Endothelial cell of umbilical vein (primary cell): ENCODE measurements around the gene PPP1R12A. TPM values are rescaled to one million over a fixed set of nuclear protein-coding genes. Genes with fewer than 3 reads are reported as not detected.

Source experiments
- BruUV-seq: library from RNA; stranded (reverse); fragments of 400-500 nt; replicated peaks from 2 replicates; lab custom pipeline; 2021; lab: Mats Ljungman, UMichigan
- CTCF ChIA-PET: fragments of 300-600, 350-600 bp; sonication (Branson Sonifier 250); formaldehyde crosslinking; loops from one replicate; lab custom pipeline; 2021; ENCODE audit warnings: antibody characterized with exemption, inconsistent platforms; lab: Charles Lee
- POLR2A ChIA-PET: fragments of 300-600, 350-600 bp; sonication (Branson Sonifier 250); formaldehyde crosslinking; loops from one replicate; lab custom pipeline; 2021; ENCODE audit warnings: antibody characterized with exemption, inconsistent platforms; lab: Charles Lee
- DNase-seq: peaks from one replicate; pipeline ENCODE4 v3.0.0-alpha.2; 2011; ENCODE audit warnings: low read depth, low spot score
- FAIRE-seq: peaks from 2 replicates; lab custom pipeline; 2011; peaks lifted over from hg19 to GRCh38; lab: Jason Lieb, UNC
- H2AFZ ChIP-seq: 2 replicates; pipeline ENCODE4 v1.6.0; 2012; ENCODE audit warnings: low read depth, low read length, control low read depth, inconsistent platforms
- H3K27ac ChIP-seq: 2 replicates; pipeline ENCODE4 v1.5.1; 2011; ENCODE audit warnings: low read depth, mild to moderate bottlenecking, control low read depth, low read length, moderate library complexity; ENCODE audit not compliant: insufficient read depth
- H3K27me3 ChIP-seq, 2 experiments: 2 replicates each; pipeline versions ENCODE4 v1.6.0 to v1.6.1; 2011; ENCODE audit warnings: low read length in 2 of 2, mixed read lengths in 1 of 2; ENCODE audit not compliant: control insufficient read depth in 2 of 2, insufficient read depth in 2 of 2
- H3K36me3 ChIP-seq, 2 experiments: 2 replicates in 1 of 2; 3 replicates in 1 of 2; pipeline ENCODE4 v1.5.1; 2011; ENCODE audit warnings: low read length in 2 of 2, mild to moderate bottlenecking in 1 of 2, moderate library complexity in 1 of 2; ENCODE audit not compliant: control insufficient read depth in 2 of 2, insufficient read depth in 2 of 2; ENCODE audit errors: extremely low read depth in 1 of 2
- H3K4me1 ChIP-seq: 3 replicates; pipeline ENCODE4 v1.5.1; 2011; ENCODE audit warnings: mild to moderate bottlenecking, low read length; ENCODE audit not compliant: control insufficient read depth, insufficient read depth; ENCODE audit errors: extremely low read depth
- H3K4me2 ChIP-seq: 2 replicates; pipeline ENCODE4 v1.6.1; 2011; ENCODE audit warnings: low read length, control low read depth, mixed read lengths; ENCODE audit not compliant: insufficient read depth
- H3K4me3 ChIP-seq, 3 experiments: fragments of 200-600 bp in 1 of 3; sonication (generic), shearing (Covaris generic) in 1 of 3; replicated peaks in 1 of 3; 2 replicates each; pipeline ENCODE4 v1.5.1; 2011 to 2016; ENCODE audit warnings: control low read depth in 3 of 3, low read length in 3 of 3, mild to moderate bottlenecking in 2 of 3, inconsistent platforms in 1 of 3, low read depth in 1 of 3, moderate library complexity in 1 of 3; ENCODE audit not compliant: insufficient read depth in 1 of 3
- H3K79me2 ChIP-seq: 2 replicates; pipeline ENCODE4 v1.6.0; 2012; ENCODE audit warnings: low read length, inconsistent platforms; ENCODE audit not compliant: control insufficient read depth, insufficient read depth
- H3K9ac ChIP-seq: replicated peaks from 2 replicates; pipeline ENCODE3; 2011; ENCODE audit warnings: low read length, control low read depth; ENCODE audit not compliant: insufficient read depth; ENCODE audit errors: extremely low read depth
- H3K9me1 ChIP-seq: replicated peaks from 3 replicates; pipeline ENCODE4 v1.6.0; 2011; ENCODE audit warnings: mild to moderate bottlenecking, low read length; ENCODE audit not compliant: control insufficient read depth, insufficient read depth; ENCODE audit errors: extremely low read depth
- H3K9me3 ChIP-seq: replicated peaks from 2 replicates; pipeline ENCODE4 v1.5.1; 2012; ENCODE audit warnings: low read length, inconsistent platforms; ENCODE audit not compliant: control insufficient read depth, insufficient read depth
- H4K20me1 ChIP-seq: replicated peaks from 2 replicates; pipeline ENCODE3; 2011; ENCODE audit warnings: mild to moderate bottlenecking, low read length; ENCODE audit not compliant: control insufficient read depth, insufficient read depth; ENCODE audit errors: extremely low read depth
- EZH2 ChIP-seq: IDR thresholded peaks from 2 replicates; pipeline ENCODE4 v1.6.1; 2012; ENCODE audit warnings: borderline replicate concordance, low read depth, mild to moderate bottlenecking, moderate library complexity, low read length, inconsistent platforms; ENCODE audit not compliant: severe bottlenecking
- FOS ChIP-seq: IDR thresholded peaks from 2 replicates; pipeline ENCODE4 v1.6.1; 2011; ENCODE audit warnings: mild to moderate bottlenecking, low read length, moderate library complexity, borderline replicate concordance; ENCODE audit not compliant: insufficient read depth
- GATA2 ChIP-seq: IDR thresholded peaks from 2 replicates; pipeline ENCODE4 v1.7.0; 2011; ENCODE audit warnings: low read depth, mild to moderate bottlenecking, moderate library complexity, mixed read lengths, low read length; ENCODE audit not compliant: insufficient read length, insufficient read depth
- JUN ChIP-seq: IDR thresholded peaks from 2 replicates; pipeline ENCODE4 v1.6.1; 2011; ENCODE audit warnings: borderline replicate concordance, low read depth; ENCODE audit not compliant: insufficient read length, insufficient read depth
- MYC ChIP-seq: IDR thresholded peaks from one replicate; pipeline ENCODE4 v1.6.1; 2011; ENCODE audit warnings: mild to moderate bottlenecking, low read depth, low read length
- POLR2A ChIP-seq: IDR thresholded peaks from 2 replicates; pipeline ENCODE4 v1.6.1; 2012; ENCODE audit warnings: low read depth, mild to moderate bottlenecking, control low read depth, low read length
- POLR2AphosphoS5 ChIP-seq: IDR thresholded peaks from 2 replicates; pipeline ENCODE4 v1.6.1; 2012; ENCODE audit warnings: low read depth, mild to moderate bottlenecking, control low read depth, low read length, moderate library complexity; ENCODE audit not compliant: insufficient read depth
- dilution Hi-C: fragments of 300-500 bp; cut with MboI; formaldehyde crosslinking; loops from one replicate; pipeline ENCODE4 v1.15.0; 2019; ENCODE audit warnings: low sequenced_read_pairs; ENCODE audit not compliant: extremely low pct_ligation_motif_present
- intact Hi-C: fragments of 100-400 bp; cut with micrococcal nuclease; formaldehyde crosslinking; loops from one replicate; pipeline ENCODE4 v1.10.0; 2022
- polyA plus RNA-seq, 4 experiments: library from polyadenylated mRNA; depleted of rRNA in 3 of 4; stranded (reverse) in 3 of 4; unstranded in 1 of 4; fragments of >200 nt; gene quantifications; 2 replicates each; pipeline versions ENCODE4 v1.2.1 to v1.2.3, GENCODE V29; 2011 to 2012; ENCODE audit warnings: missing spikeins in 1 of 4
- total RNA-seq: library from RNA; stranded (reverse); gene quantifications from 2 replicates; pipeline ENCODE4 v1.2.3, GENCODE V29; 2021
- TF ChIP-seq, protein P1 (sequence below): IDR thresholded peaks from 2 replicates; pipeline ENCODE4 v1.6.1; 2011; ENCODE audit not compliant: insufficient read depth, insufficient read length
- TF ChIP-seq, protein P2 (sequence below), 2 donors: IDR thresholded peaks; 1 replicate in 1 of 2; 2 replicates in 1 of 2; pipeline ENCODE4 v1.5.1; 2011; ENCODE audit warnings: low read length in 2 of 2, mild to moderate bottlenecking in 2 of 2, moderate library complexity in 2 of 2, control low read depth in 1 of 2, inconsistent platforms in 1 of 2, low read depth in 1 of 2; ENCODE audit not compliant: insufficient read depth in 1 of 2; ENCODE audit errors: extremely low read depth in 1 of 2

The PPP1R12A gene
- total and polyA plus RNA-seq, 2 donors (not counting 3 experiments of a cell fraction or from before 2014, with no cell fraction given), result 12.9 to 83.9 TPM

DNA sequence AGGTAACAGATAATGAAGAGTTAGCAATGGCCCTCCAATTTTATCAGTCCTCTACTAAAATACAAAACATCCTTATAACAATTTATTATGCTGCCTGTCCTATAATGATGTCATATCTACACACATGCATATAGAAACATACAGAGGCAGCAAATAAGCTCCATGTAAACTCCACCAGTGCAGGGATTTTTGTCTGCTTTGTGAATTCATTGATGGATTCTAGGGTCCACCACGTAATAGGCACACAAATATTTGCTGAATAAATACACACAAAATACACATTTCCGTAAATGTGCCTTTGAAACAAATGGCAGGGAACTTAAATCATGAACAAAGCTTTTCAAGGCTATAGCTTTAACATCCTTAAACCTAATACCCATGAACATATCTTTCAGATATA is 34.7 kb downstream of the PPP1R12A start:
- Histone ChIP-seq H3K79me2 (peaks cover 90% of the 10 kb centered on the region), H3K27ac (no peak overlapping the region), H3K36me3 (no peaks in the 10 kb centered on the region), H3K9ac (no peak overlapping the region), H3K4me1 (no peaks in the 10 kb centered on the region), H3K4me2 (no peak overlapping the region), H3K9me3 (no peaks in the 10 kb centered on the region), H3K4me3 (no peak overlapping the region), H3K27me3 (no peaks in the 10 kb centered on the region), H4K20me1 (no peaks in the 10 kb centered on the region), H2AFZ (no peak overlapping the region), H3K9me1 (no peaks in the 10 kb centered on the region)
- dilution Hi-C loops (no loop called here), intact Hi-C loops (no loop called here)
- no TSS peak for BruUV-seq
- DNase-seq, result no peak
- POLR2A ChIA-PET, result no interaction called here
- no peak for FAIRE-seq
- CTCF ChIA-PET, result interaction anchor here (1.2 to 2.8 kb wide), 3 partner anchors 10 to 21 kb away, joined by 3 to 10 read pairs (median 8); no protein-coding TSS in a partner anchor
- TF ChIP-seq, protein P1, sequence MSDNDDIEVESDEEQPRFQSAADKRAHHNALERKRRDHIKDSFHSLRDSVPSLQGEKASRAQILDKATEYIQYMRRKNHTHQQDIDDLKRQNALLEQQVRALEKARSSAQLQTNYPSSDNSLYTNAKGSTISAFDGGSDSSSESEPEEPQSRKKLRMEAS, result no peak
- TF ChIP-seq FOS (no peak), EZH2 (no peak), POLR2AphosphoS5 (no peak), POLR2A (no peak), GATA2 (no peak), JUN (no peak), MYC (no peak)
- TF ChIP-seq, protein P2, sequence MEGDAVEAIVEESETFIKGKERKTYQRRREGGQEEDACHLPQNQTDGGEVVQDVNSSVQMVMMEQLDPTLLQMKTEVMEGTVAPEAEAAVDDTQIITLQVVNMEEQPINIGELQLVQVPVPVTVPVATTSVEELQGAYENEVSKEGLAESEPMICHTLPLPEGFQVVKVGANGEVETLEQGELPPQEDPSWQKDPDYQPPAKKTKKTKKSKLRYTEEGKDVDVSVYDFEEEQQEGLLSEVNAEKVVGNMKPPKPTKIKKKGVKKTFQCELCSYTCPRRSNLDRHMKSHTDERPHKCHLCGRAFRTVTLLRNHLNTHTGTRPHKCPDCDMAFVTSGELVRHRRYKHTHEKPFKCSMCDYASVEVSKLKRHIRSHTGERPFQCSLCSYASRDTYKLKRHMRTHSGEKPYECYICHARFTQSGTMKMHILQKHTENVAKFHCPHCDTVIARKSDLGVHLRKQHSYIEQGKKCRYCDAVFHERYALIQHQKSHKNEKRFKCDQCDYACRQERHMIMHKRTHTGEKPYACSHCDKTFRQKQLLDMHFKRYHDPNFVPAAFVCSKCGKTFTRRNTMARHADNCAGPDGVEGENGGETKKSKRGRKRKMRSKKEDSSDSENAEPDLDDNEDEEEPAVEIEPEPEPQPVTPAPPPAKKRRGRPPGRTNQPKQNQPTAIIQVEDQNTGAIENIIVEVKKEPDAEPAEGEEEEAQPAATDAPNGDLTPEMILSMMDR (IDR thresholded peaks at IDR 0.05; ENCODE audit: extremely low read depth in 1 of 2, insufficient read depth in 1 of 2, low read depth in 1 of 2, low read length in 2 of 2), result no peak
